ENCODE data around the gene GALNT2. TPM values are rescaled to one million over a fixed set of nuclear protein-coding genes. Genes with fewer than 3 reads are reported as not detected.

GALNT2 gene
- total RNA-seq, 1 experiment from 2014 or later: 141 TPM

- H3K36me3 Mint-ChIP-seq (ENCODE audit: insufficient read depth, unreplicated experiment): no peaks in the 10 kb centered on the region
- no peaks in the 10 kb centered on the region for H3K27me3 Mint-ChIP-seq (ENCODE audit: unreplicated experiment)
- peaks cover 46% of the 10 kb centered on the region for H3K4me1 Mint-ChIP-seq (ENCODE audit: low read depth, unreplicated experiment)
- H3K27ac Mint-ChIP-seq (ENCODE audit: unreplicated experiment): peak overlapping the region; percentile 7
- H3K4me3 Mint-ChIP-seq (ENCODE audit: low read depth, unreplicated experiment): no peak overlapping the region
- TF ChIP-seq, protein P1, sequence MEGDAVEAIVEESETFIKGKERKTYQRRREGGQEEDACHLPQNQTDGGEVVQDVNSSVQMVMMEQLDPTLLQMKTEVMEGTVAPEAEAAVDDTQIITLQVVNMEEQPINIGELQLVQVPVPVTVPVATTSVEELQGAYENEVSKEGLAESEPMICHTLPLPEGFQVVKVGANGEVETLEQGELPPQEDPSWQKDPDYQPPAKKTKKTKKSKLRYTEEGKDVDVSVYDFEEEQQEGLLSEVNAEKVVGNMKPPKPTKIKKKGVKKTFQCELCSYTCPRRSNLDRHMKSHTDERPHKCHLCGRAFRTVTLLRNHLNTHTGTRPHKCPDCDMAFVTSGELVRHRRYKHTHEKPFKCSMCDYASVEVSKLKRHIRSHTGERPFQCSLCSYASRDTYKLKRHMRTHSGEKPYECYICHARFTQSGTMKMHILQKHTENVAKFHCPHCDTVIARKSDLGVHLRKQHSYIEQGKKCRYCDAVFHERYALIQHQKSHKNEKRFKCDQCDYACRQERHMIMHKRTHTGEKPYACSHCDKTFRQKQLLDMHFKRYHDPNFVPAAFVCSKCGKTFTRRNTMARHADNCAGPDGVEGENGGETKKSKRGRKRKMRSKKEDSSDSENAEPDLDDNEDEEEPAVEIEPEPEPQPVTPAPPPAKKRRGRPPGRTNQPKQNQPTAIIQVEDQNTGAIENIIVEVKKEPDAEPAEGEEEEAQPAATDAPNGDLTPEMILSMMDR (IDR thresholded peaks at IDR 0.05; ENCODE audit: unreplicated experiment): no peak
- BruUV-seq (replicated peaks): no TSS peak
- CTCF ChIA-PET: interaction anchor here (0.6 to 1.0 kb wide), 2 partner anchors 34 to 133 kb away, joined by 3 to 8 read pairs; no protein-coding TSS in a partner anchor
- H3K9me3 Mint-ChIP-seq (ENCODE audit: low read depth, unreplicated experiment): no peaks in the 10 kb centered on the region
- intact Hi-C loops (cut with micrococcal nuclease; ENCODE audit: unreplicated experiment): no loop called here
- DNase-seq: peak; percentile 27
These were observed 103.6 kb downstream of the GALNT2 start for GRCh38 chr1:230170622-230171021.

DNA sequence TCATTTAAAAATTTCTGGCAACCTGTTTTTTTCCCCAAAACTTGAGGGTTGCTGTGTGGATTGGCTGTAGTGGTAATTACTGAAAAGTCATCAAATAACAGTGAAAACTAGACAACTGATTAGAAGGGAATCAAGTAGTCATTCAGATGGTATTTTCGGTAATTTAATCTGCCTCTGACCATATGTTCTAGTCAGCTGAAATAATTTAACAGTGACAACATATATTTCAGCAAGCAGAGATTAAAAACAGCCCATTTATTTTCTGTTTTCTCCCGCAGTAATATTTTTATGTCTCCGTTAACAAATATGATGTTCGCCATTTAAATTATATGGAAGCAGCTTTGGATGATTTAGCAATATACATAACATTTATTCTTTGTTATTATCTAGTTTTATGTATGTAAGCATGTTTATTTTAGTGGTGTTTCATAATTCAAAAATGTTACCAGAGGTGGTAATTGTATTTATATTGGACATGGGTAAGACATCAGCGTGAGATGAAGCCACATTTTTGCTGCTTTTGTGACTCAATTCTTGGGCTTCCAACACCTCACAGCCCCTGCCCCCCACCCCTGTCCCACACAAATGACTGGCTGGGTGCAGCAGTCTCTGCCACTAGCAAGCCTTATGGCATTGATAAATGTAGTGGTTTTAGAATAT lies 104.4 kb downstream of the GALNT2 start:
- H3K4me1 Mint-ChIP-seq (ENCODE audit: low read depth, unreplicated experiment): peaks cover 53% of the 10 kb centered on the region
- intact Hi-C loops (cut with micrococcal nuclease; ENCODE audit: unreplicated experiment): no loop called here
- no peak for DNase-seq
- H3K36me3 Mint-ChIP-seq (ENCODE audit: insufficient read depth, unreplicated experiment): no peaks in the 10 kb centered on the region
- TF ChIP-seq, protein P1 (IDR thresholded peaks at IDR 0.05; ENCODE audit: unreplicated experiment): no peak
- CTCF ChIA-PET: interaction anchor here (0.5 kb wide), 1 partner anchor 935 kb away, joined by 6 read pairs; no protein-coding TSS in a partner anchor
- H3K27me3 Mint-ChIP-seq (ENCODE audit: unreplicated experiment): no peaks in the 10 kb centered on the region
- H3K4me3 Mint-ChIP-seq (ENCODE audit: low read depth, unreplicated experiment): no peak overlapping the region
- H3K9me3 Mint-ChIP-seq (ENCODE audit: low read depth, unreplicated experiment): no peaks in the 10 kb centered on the region
- H3K27ac Mint-ChIP-seq (ENCODE audit: unreplicated experiment): no peak overlapping the region
- no TSS peak for BruUV-seq (replicated peaks)

GRCh38 chr1:230172016-230172537 lies 105.0 kb downstream of the GALNT2 start:
- TF ChIP-seq, protein P1 (IDR thresholded peaks at IDR 0.05; ENCODE audit: unreplicated experiment): no peak
- H3K9me3 Mint-ChIP-seq (ENCODE audit: low read depth, unreplicated experiment): no peaks in the 10 kb centered on the region
- H3K4me1 Mint-ChIP-seq (ENCODE audit: low read depth, unreplicated experiment): peaks cover 52% of the 10 kb centered on the region
- H3K36me3 Mint-ChIP-seq (ENCODE audit: insufficient read depth, unreplicated experiment): no peaks in the 10 kb centered on the region
- DNase-seq: no peak
- H3K27ac Mint-ChIP-seq (ENCODE audit: unreplicated experiment): no peak overlapping the region
- no TSS peak for BruUV-seq (replicated peaks)
- no peaks in the 10 kb centered on the region for H3K27me3 Mint-ChIP-seq (ENCODE audit: unreplicated experiment)
- H3K4me3 Mint-ChIP-seq (ENCODE audit: low read depth, unreplicated experiment): no peak overlapping the region
- intact Hi-C loops (cut with micrococcal nuclease; ENCODE audit: unreplicated experiment): no loop called here
- CTCF ChIA-PET: interaction anchor here (0.5 kb wide), 1 partner anchor 935 kb away, joined by 6 read pairs; no protein-coding TSS in a partner anchor

DNA sequence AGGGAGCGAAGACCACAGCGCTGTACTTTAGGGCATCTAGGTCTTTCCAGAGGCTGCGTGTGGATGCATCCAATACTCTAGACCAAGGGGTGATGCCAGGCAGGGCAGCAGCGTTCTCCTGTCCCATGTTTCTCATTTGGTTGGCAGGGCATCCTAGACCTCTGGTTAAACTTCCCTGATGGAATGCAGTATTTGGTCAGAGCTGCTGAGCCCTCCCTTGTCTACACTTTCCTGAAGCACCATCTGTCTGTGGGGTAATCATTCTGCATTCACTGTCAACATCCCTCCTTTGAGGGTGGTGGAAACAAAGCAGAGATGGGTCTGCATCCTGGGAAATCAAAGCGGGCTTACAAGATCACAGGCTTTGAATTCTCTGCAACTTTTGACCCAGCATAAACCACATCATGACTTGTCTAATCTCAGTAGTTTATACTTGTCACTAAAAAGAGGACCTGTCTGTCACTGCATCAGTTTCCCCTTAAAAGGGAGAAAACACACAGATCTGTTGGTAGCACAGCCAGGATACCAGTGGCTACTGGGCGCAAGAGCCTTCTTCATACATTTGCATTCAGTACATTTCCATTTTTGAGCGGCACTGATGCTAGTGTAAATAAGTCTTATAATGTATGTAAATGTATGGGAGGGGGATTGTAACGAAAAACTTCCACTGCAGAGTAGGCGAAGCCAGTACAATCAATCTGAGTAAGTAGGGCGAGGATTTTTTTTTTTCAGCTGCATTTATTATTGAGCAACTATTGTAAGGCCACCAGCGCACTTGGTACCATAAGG lies 106.3 kb downstream of the GALNT2 start:
- no peak for DNase-seq
- intact Hi-C loops (cut with micrococcal nuclease; ENCODE audit: unreplicated experiment): no loop called here
- no peak overlapping the region for H3K27ac Mint-ChIP-seq (ENCODE audit: unreplicated experiment)
- TF ChIP-seq, protein P1 (IDR thresholded peaks at IDR 0.05; ENCODE audit: unreplicated experiment): no peak
- H3K9me3 Mint-ChIP-seq (ENCODE audit: low read depth, unreplicated experiment): no peaks in the 10 kb centered on the region
- H3K4me1 Mint-ChIP-seq (ENCODE audit: low read depth, unreplicated experiment): peaks cover 39% of the 10 kb centered on the region
- no peaks in the 10 kb centered on the region for H3K27me3 Mint-ChIP-seq (ENCODE audit: unreplicated experiment)
- BruUV-seq (replicated peaks): no TSS peak
- H3K4me3 Mint-ChIP-seq (ENCODE audit: low read depth, unreplicated experiment): no peak overlapping the region
- CTCF ChIA-PET: no interaction called here
- H3K36me3 Mint-ChIP-seq (ENCODE audit: insufficient read depth, unreplicated experiment): no peaks in the 10 kb centered on the region

All from Calu3 (cell line).